GM19324 (cell line): ENCODE data around the gene CCDC82.

ENCODE experiments used
- ATAC-seq: cut with Tn5 transposase; IDR thresholded peaks from one replicate; pipeline ENCODE4 v1.9.1; 2021; ENCODE audit warnings: mild to moderate bottlenecking, moderate library complexity; ENCODE audit not compliant: unreplicated experiment, low FRiP score

CCDC82 gene

DNA sequence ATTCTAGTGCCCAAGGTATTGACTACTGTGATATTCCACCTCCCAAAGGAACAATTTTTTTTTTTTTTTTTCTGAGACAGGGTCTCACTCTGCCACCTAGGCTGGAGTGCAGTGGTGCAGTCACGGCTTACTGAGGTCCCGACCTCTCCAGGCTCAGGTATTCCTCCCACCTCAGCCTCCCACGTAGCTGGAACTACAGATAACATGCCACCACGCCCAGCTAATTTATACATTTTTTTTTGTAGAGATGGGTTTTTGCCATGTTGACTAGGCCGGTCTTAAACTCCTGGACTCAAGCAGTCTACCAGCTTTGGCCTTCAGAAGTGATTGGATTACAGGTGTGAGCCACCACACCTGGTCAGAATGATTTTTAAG, 80.1 kb downstream of the CCDC82 start:
- no peak for ATAC-seq

DNA sequence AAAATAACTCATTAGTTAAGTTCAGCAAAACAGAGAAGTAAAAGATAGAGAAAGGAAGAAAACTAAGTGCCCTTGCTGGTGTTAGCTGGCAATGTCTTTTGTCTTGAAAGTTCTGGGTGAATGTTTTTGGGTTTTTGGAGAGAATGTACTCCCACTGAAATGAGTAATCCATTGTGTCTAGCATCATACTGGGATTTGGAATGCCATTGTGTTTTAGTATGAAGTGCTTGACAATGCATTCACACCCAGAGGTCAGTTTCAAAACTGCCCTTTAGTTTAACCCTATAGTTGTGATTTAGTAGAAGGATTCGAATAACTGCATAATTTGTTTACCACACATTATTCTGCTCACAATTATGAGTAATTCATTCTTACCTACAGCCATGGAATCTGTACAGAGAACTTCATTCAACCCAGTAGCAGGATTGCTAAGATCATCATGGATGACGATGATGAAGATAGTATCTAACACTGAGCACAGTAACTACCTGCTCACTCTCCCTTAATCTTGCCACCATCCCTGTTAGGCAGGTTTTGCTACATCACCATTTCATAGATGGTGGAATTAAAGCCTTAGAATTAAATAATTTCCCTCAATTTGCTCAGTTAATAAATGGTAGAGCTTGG, 80.6 kb downstream of the CCDC82 start:
- ATAC-seq: no peak

DNA sequence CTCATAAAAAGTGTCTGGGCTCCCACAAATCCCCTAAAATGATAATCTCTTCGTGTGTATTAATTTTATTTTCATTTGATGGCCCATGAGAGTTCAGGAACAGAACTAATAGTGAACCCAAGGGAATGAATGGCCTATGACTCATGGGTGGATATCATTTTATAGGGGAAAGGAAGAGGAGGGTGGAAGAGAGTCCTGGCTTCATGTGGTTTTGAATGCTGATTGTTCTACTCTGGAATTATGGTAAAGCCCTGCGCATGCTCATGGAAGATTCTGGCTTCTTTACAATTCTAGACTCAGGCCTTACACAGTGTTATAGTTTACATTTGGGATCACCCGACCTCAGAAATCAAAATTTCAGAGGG, 82.0 kb downstream of the CCDC82 start:
- ATAC-seq: no peak

DNA sequence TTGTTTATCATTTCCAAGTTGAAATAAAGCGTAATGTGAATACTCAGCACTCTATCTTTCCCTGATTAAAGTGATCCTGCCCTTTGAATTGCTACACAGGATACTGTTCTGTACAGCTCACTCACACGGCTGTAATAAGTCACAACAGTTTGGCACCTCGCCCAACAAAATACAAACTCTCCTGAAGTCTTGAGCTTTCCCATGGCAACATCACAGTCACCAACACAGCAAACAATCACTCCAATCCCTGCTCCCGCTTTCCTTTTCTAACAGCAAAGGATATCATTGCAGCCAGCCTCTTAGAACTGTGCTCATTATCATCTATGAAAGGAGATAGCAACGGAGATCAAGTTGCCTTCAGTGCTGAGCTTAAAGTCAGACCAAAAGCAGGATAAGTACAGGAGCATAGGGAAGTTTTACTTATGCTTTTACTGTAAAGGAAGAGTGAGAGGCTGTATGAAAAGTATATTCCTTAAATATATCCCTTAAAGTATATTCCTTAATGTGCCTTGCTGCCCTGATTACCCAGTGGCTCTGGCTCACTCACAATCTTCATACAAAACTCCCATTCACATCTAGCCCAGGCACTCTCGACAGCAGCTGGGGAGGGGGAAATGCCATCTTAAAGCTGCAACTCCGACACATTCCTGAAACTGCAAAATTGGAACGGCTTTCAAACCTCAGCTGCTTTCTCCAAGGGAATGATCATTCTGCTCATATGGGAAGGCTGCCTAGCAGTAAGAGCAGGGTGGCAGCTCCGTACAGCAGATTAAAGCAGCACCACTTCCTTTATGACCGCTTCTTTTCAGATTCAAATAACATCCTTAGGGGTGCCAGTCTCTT, 82.6 kb downstream of the CCDC82 start:
- no peak for ATAC-seq

DNA sequence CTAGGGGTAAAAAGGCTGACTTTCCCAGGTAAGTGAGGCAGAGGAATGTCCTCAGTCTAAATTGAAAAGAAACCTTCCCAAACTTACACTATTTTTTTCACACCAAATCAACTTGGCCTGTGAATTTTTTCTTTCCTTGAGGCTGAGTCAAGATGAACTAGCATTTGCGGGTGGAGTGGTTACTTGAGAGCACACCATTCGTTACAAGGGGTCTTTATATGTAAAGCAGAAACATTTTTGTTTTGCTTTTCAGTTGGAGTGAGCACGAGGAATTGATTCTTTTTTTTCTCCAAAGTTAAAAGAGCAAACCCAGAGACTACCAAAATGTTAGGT, 83.1 kb downstream of the CCDC82 start:
- ATAC-seq: no peak

DNA sequence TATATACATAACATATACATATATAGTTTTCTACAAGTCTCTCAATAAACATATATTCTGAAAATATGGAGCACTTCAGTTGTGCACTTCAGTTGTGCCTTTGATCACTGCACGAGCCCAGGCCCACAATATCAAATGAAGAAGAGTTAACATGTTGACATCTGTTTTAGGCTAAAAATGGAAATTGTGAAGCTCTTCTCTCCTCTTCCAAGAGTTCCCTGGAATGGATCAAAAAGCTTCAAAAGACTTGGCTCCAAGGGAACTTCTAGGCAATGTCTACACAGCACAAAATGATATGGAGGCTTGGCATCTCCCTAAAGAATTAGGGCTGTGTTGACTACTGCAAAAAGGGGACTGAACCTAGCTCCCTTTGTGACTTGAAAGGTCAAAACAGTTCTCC, 83.6 kb downstream of the CCDC82 start:
- ATAC-seq: no peak

DNA sequence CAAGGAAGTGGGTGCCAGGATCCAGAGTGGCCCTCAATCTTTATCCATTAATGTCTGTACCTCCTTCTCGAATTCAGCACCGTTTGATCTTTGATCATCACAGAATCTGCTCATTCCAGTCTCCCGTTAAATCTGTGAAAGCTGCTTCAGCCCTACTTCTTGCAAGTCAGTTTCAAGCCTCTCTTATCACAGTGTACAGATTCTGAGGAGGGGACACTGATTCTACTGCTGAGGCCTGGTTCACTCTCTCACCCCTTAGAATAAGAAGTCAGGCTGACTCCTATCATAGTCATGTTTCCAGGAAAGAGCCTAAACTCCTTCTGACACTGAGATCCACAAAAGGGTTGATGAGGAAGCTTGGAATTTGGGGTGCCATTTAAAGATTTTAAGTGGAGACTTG, 85.7 kb downstream of the CCDC82 start:
- ATAC-seq: no peak

DNA sequence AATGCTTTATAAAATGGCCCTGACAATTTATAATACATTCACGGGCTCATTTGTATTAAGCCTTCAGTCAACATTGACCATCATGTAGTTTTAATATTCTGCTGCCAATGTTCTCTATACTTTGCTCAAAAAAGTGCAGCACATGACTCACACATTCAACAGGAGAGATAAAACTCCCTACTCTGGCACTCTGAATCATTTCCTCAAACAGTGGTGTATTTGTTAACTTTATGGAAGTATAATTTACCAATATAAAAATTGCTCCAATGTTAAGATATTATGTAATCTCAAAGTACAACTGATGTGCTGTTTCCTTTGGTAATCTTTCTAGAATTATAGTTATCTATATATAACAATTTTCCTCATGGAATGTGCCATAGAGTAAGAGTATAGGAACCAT, 86.6 kb downstream of the CCDC82 start:
- no peak for ATAC-seq
